Renal cortical epithelial cell (primary cell): ENCODE data around the gene LACC1. TPM values are rescaled to one million over a fixed set of nuclear protein-coding genes. Genes with fewer than 3 reads are reported as not detected.

ENCODE experiments used
- total RNA-seq: library from RNA; depleted of rRNA; stranded (reverse); fragments of >200 nt; gene quantifications from 2 replicates; pipeline ENCODE4 v1.2.3, GENCODE V29; 2014

Gene LACC1
- total RNA-seq, 1 donor from 2014 or later: 16.4 TPM

Other genes with a start within 250 kb of the LACC1 start
- gene ENOX1, start 92.9 kb upstream of the LACC1 start, total RNA-seq: 0.52 and 2.7 TPM in 2 replicates
- gene CCDC122, start 164 bp upstream of the LACC1 start, total RNA-seq: 8.2 and 10.2 TPM in 2 replicates